Measurements from ENCODE around the gene GSG1L.

DNA sequence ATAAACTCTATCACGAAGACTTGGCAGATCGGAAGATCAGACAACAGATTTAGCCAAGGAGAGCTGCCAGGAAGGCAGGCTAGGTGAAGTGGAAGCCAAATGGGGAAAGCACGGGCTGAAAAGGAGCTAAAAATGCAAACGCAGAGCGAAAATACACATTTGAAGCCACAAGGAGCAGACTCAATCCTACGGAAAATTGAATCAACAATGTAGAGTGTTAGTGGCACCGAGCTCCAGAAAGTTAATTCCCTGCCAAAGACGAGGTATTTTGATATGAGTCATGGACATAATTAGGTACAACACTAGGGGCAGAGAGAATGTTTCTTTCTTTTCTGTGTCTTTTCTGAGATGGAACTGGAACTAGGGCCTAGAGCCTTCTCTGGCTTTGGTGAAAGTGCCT lies 20.7 kb downstream of the GSG1L start:
- TF ChIP-seq CTCF (optimal IDR thresholded peaks at IDR 0.05 in 1 of 3, IDR thresholded peaks at IDR 0.05 in 1 of 3, conservative IDR thresholded peaks at IDR 0.05 in 1 of 3; ENCODE audit: extremely low read depth in 1 of 3, insufficient read depth in 2 of 3, low read length in 3 of 3) (no peak), EZH2 (IDR thresholded peaks at IDR 0.05; ENCODE audit: low read length) (no peak)

Measured in keratinocyte (primary cell).